Naive thymus-derived CD8-positive, alpha-beta T cell (primary cell): Measurements from ENCODE around the gene AP5M1. TPM values are rescaled to one million over a fixed set of nuclear protein-coding genes. Genes with fewer than 3 reads are reported as not detected.
"Not testable (repeated sequence)": the region's sequence is repeated elsewhere in the genome, so short reads cannot be mapped to it uniquely, and the experiment has no call there.

Source experiments
- ATAC-seq, 2 donors: fragments of 150-1000 bp; cut with Tn5 transposase in 1 of 2; sonication (Bioruptor Pico), chemical (Tn5 transposase) in 1 of 2; 1 replicate in 1 of 2; 2 replicates in 1 of 2; pipeline ENCODE4 v1.10.0; 2021; ENCODE audit warnings: mild to moderate bottlenecking in 2 of 2, moderate library complexity in 2 of 2
- POLR2A ChIA-PET: fragments of 350-600 bp; sonication (Branson Sonifier 250); formaldehyde crosslinking; loops from one replicate; lab custom pipeline; 2021; ENCODE audit warnings: antibody characterized with exemption; lab: Charles Lee
- DNase-seq, 10 donors: peaks; one replicate each; pipeline versions ENCODE4 v3.0.0 to v3.0.0-alpha.2; 2020 to 2022
- H3K27ac Mint-ChIP-seq, 10 donors: one replicate each; pipeline ENCODE4 v1.8.0; 2020 to 2022; ENCODE audit warnings: mild to moderate bottlenecking in 10 of 10, mixed read lengths in 10 of 10, moderate library complexity in 4 of 10, inconsistent platforms in 1 of 10
- H3K27me3 Mint-ChIP-seq, 5 donors: one replicate each; pipeline ENCODE4 v1.8.0; 2021 to 2022; ENCODE audit warnings: mixed read lengths in 5 of 5
- H3K36me3 Mint-ChIP-seq, 3 donors: one replicate each; pipeline ENCODE4 v1.8.0; 2020 to 2022; ENCODE audit warnings: mixed read lengths in 3 of 3, mild to moderate bottlenecking in 2 of 3, inconsistent platforms in 1 of 3
- H3K4me1 Mint-ChIP-seq, 4 donors: one replicate each; pipeline ENCODE4 v1.8.0; 2021 to 2022; ENCODE audit warnings: mixed read lengths in 4 of 4
- H3K4me3 Mint-ChIP-seq, 10 donors: one replicate each; pipeline ENCODE4 v1.8.0; 2020 to 2022; ENCODE audit warnings: mild to moderate bottlenecking in 10 of 10, mixed read lengths in 10 of 10, moderate library complexity in 6 of 10, inconsistent platforms in 1 of 10
- H3K9me3 Mint-ChIP-seq, 9 donors: one replicate each; pipeline ENCODE4 v1.8.0; 2020 to 2022; ENCODE audit warnings: mixed read lengths in 9 of 9, mild to moderate bottlenecking in 3 of 9, inconsistent platforms in 1 of 9, moderate library complexity in 1 of 9
- polyA plus RNA-seq, 3 donors: library from polyadenylated mRNA; unstranded; fragments of 300-500 nt; fragmentation: Illumina TruSeq; gene quantifications; one replicate each; pipeline ENCODE4 v1.2.3, GENCODE V29; 2021
- total RNA-seq, 8 experiments: library from RNA in 2 of 8; stranded (reverse) in 2 of 8; gene quantifications; one replicate each; pipeline ENCODE4 v1.2.3 and lab custom pipeline; 2021 to 2026

Gene AP5M1
- total and polyA plus RNA-seq, 5 experiments from 2014 or later, result 33.1 to 74.5 (median 39.8) TPM

- H3K36me3 Mint-ChIP-seq, result peaks cover 0 to 22% (median 0%) of the 10 kb centered on the region in 3 donors
- H3K4me3 Mint-ChIP-seq, result no peak overlapping the region
- H3K27ac Mint-ChIP-seq, result peak overlapping the region in 1 of 10 donors; percentile 15
- DNase-seq (no peak), ATAC-seq (no peak)
- POLR2A ChIA-PET, result no interaction called here
- no peaks in the 10 kb centered on the region for H3K27me3 Mint-ChIP-seq
- no peaks in the 10 kb centered on the region for H3K9me3 Mint-ChIP-seq
- no peaks in the 10 kb centered on the region for H3K4me1 Mint-ChIP-seq
Measured at GRCh38 chr14:57295239-57295638, 26.5 kb downstream of the AP5M1 start.

GRCh38 chr14:57297852-57298251 lies 29.1 kb downstream of the AP5M1 start:
- POLR2A ChIA-PET, result no interaction called here
- H3K27me3 Mint-ChIP-seq, result no peaks in the 10 kb centered on the region
- peaks cover 0 to 5% (median 0%) of the 10 kb centered on the region in 3 donors for H3K36me3 Mint-ChIP-seq
- H3K9me3 Mint-ChIP-seq, result no peaks in the 10 kb centered on the region
- no peak overlapping the region for H3K4me3 Mint-ChIP-seq
- ATAC-seq, result no peak
- H3K4me1 Mint-ChIP-seq, result no peaks in the 10 kb centered on the region
- DNase-seq, result no peak
- no peak overlapping the region for H3K27ac Mint-ChIP-seq

GRCh38 chr14:57299511-57299910 lies 30.7 kb downstream of the AP5M1 start:
- Mint-ChIP-seq H3K27ac (peak overlapping the region in 2 of 10 donors; percentile 27 to 63), H3K4me3 (no peak overlapping the region), H3K4me1 (no peaks in the 10 kb centered on the region), H3K27me3 (peaks cover 0 to 5% (median 0%) of the 10 kb centered on the region in 5 donors), H3K36me3 (peaks cover 0 to 5% (median 0%) of the 10 kb centered on the region in 3 donors), H3K9me3 (no peaks in the 10 kb centered on the region)
- no peak for DNase-seq
- POLR2A ChIA-PET, result interaction anchor here (0.6 kb wide), 1 partner anchor 1794 kb away, joined by 3 read pairs; no protein-coding TSS in a partner anchor
- no peak for ATAC-seq

GRCh38 chr14:57302883-57303282 lies 34.1 kb downstream of the AP5M1 start:
- POLR2A ChIA-PET, result no interaction called here
- no peaks in the 10 kb centered on the region for H3K4me1 Mint-ChIP-seq
- no peaks in the 10 kb centered on the region for H3K9me3 Mint-ChIP-seq
- H3K27ac Mint-ChIP-seq, result no peak overlapping the region
- DNase-seq (no peak), ATAC-seq (no peak)
- no peak overlapping the region for H3K4me3 Mint-ChIP-seq
- no peaks in the 10 kb centered on the region for H3K36me3 Mint-ChIP-seq
- peaks cover 3 to 22% (median 13%) of the 10 kb centered on the region in 5 donors for H3K27me3 Mint-ChIP-seq

DNA sequence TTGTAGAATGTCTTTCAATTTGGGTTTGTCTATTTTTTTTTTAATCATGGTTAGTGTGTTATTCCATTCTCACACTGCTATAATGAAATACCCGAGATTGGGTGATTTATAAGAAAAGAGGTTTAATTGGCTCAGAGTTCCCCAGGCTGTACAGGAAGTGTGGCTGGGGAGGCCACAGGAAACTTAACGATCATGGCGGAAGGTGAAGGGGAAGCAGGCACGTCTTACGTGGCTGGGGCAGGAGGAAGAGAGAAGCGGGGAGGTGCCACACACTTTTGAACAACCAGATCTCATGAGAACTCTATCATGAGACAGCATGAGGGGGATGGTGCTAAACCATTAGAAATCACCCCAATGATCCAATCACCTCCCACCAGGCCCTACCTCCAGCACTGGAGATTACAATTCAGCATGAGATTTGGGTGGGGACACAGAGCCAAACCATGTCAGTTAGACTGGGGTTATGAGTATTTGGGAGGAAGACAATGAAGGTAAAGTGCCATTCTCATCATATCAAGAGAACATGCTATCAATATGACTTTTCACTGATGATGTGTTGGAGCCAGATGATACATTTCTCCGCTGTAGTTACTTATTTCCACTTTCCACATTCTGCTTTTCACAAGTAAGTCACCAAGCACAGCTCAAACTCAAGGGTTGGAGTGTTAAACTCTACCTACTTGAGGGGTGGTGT lies 45.8 kb downstream of the AP5M1 start:
- H3K36me3 Mint-ChIP-seq, result peaks cover 0 to 2% (median 1%) of the 10 kb centered on the region in 3 donors
- peaks cover 0 to 9% (median 2%) of the 10 kb centered on the region in 9 donors for H3K9me3 Mint-ChIP-seq
- H3K27me3 Mint-ChIP-seq, result peaks cover 0 to 13% (median 5%) of the 10 kb centered on the region in 5 donors
- H3K4me3 Mint-ChIP-seq, result no peak overlapping the region
- H3K27ac Mint-ChIP-seq, result peak overlapping the region in 1 of 10 donors; percentile 4
- ATAC-seq (no peak), DNase-seq (no peak)
- peaks cover 3 to 6% (median 4%) of the 10 kb centered on the region in 4 donors for H3K4me1 Mint-ChIP-seq
- POLR2A ChIA-PET, result interaction anchor here (0.6 kb wide), 1 partner anchor 132 kb away, joined by 3 read pairs; no protein-coding TSS in a partner anchor

- H3K27me3 Mint-ChIP-seq, result peaks cover 0 to 4% (median 2%) of the 10 kb centered on the region in 5 donors
- no peak overlapping the region for H3K27ac Mint-ChIP-seq
- ATAC-seq (peak; percentile 57 to 71), DNase-seq (peak; percentile 46 to 87 (median 69))
- H3K4me3 Mint-ChIP-seq, result no peak overlapping the region
- peaks cover 0 to 2% (median 1%) of the 10 kb centered on the region in 3 donors for H3K36me3 Mint-ChIP-seq
- H3K9me3 Mint-ChIP-seq, result peaks cover 0 to 9% (median 2%) of the 10 kb centered on the region in 9 donors
- POLR2A ChIA-PET, result no interaction called here
- peaks cover 3 to 6% (median 4%) of the 10 kb centered on the region in 4 donors for H3K4me1 Mint-ChIP-seq
Measured at GRCh38 chr14:57317248-57317833, 48.6 kb downstream of the AP5M1 start.

DNA sequence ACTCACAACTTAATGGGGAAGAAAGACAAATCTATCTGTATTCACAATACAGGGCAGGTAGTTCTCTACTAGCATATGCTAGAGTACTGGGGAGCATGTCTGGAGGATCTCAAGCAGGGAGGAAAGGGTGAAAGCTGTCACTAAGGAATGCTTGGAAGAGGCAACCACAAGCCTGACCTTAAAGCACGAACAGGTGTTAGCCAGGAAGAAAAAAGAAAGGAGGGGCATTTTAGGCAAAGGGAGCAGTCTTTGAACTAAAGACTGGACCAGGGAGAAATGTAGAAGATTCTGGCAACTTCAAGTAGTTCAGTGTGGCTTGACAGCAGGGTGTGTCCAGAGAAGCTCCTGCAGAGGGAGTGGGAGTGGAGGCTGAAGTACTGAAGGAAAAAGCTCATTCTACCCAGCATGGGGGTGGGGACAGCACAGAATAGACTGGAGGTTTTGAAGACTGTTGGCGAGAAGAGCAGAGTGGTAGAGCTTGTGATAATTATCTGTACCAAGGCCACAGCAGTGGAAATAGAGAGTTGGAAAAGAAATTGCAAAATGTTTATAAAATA lies 50.9 kb downstream of the AP5M1 start:
- Mint-ChIP-seq H3K27ac (no peak overlapping the region), H3K27me3 (peaks cover 0 to 10% (median 8%) of the 10 kb centered on the region in 5 donors), H3K9me3 (peaks cover 0 to 3% (median 0%) of the 10 kb centered on the region in 9 donors), H3K4me3 (no peak overlapping the region), H3K36me3 (no peaks in the 10 kb centered on the region), H3K4me1 (no peaks in the 10 kb centered on the region)
- DNase-seq (no peak), ATAC-seq (no peak)
- POLR2A ChIA-PET, result no interaction called here

DNA sequence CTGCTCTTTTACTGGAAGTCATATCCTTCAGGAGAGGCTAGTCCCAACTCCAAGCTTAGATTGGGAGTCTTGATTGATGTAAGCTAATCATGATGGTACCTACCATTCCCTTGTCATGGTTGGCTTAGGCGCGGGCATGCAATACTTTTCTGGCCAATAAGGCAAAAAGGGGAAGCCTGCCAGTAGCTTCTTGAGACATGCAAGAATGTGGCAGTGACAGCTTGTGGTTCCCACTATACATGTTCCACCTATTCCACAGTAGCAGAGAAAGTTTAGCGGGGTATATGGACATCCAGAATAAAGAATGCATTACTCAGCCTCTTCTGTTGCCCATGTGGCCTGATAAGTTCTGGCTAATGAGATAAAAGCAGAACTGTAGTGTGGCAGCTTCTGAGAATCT lies 55.0 kb downstream of the AP5M1 start:
- Mint-ChIP-seq H3K27ac (no peak overlapping the region), H3K27me3 (peaks cover 0 to 13% (median 7%) of the 10 kb centered on the region in 5 donors), H3K4me1 (no peaks in the 10 kb centered on the region), H3K9me3 (no peaks in the 10 kb centered on the region), H3K4me3 (no peak overlapping the region), H3K36me3 (no peaks in the 10 kb centered on the region)
- POLR2A ChIA-PET, result no interaction called here
- ATAC-seq (no peak), DNase-seq (no peak)

DNA sequence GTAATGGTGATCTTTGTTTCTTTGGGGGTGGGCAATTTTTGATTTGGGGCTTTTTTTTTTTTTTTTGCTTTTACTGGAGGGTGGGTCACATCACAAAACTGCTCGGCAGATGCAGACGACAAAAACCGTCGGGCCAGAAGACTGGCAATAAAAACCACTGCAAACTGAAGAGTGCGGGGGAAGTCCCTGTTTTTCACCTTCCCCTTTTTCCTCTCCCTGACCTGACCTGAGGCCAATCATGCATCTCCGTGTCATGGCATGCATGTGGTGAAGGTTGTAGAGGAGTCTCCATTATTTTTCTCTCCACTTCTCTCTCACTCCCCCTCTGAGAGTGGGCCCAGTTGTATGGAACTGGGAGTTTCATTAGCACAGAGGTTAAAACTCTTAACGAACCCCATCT lies 57.5 kb downstream of the AP5M1 start:
- DNase-seq (no peak), ATAC-seq (no peak)
- peaks cover 0 to 15% (median 11%) of the 10 kb centered on the region in 5 donors for H3K27me3 Mint-ChIP-seq
- peaks cover 0 to 3% (median 0%) of the 10 kb centered on the region in 9 donors for H3K9me3 Mint-ChIP-seq
- H3K27ac Mint-ChIP-seq, result no peak overlapping the region
- no peak overlapping the region for H3K4me3 Mint-ChIP-seq
- H3K4me1 Mint-ChIP-seq, result no peaks in the 10 kb centered on the region
- POLR2A ChIA-PET, result interaction anchor here (0.6 kb wide), 1 partner anchor 169 kb away, joined by 3 read pairs; no protein-coding TSS in a partner anchor
- H3K36me3 Mint-ChIP-seq, result no peaks in the 10 kb centered on the region

GRCh38 chr14:57329833-57330232 lies 61.1 kb downstream of the AP5M1 start:
- no peak overlapping the region for H3K27ac Mint-ChIP-seq
- peaks cover 1 to 23% (median 15%) of the 10 kb centered on the region in 9 donors for H3K9me3 Mint-ChIP-seq
- DNase-seq (no peak), ATAC-seq (no peak)
- H3K4me1 Mint-ChIP-seq, result no peaks in the 10 kb centered on the region
- peaks cover 2 to 9% (median 4%) of the 10 kb centered on the region in 3 donors for H3K36me3 Mint-ChIP-seq
- POLR2A ChIA-PET, result no interaction called here
- H3K4me3 Mint-ChIP-seq, result no peak overlapping the region
- H3K27me3 Mint-ChIP-seq, result peaks cover 0 to 7% (median 4%) of the 10 kb centered on the region in 5 donors

GRCh38 chr14:57332475-57332874 lies 63.7 kb downstream of the AP5M1 start:
- H3K36me3 Mint-ChIP-seq, result peaks cover 3 to 25% (median 9%) of the 10 kb centered on the region in 3 donors
- peaks cover 10 to 50% (median 32%) of the 10 kb centered on the region in 9 donors for H3K9me3 Mint-ChIP-seq
- H3K4me1 Mint-ChIP-seq, DNase-seq, POLR2A ChIA-PET, ATAC-seq, H3K27ac Mint-ChIP-seq, H3K4me3 Mint-ChIP-seq, H3K27me3 Mint-ChIP-seq: not testable (repeated sequence)

DNA sequence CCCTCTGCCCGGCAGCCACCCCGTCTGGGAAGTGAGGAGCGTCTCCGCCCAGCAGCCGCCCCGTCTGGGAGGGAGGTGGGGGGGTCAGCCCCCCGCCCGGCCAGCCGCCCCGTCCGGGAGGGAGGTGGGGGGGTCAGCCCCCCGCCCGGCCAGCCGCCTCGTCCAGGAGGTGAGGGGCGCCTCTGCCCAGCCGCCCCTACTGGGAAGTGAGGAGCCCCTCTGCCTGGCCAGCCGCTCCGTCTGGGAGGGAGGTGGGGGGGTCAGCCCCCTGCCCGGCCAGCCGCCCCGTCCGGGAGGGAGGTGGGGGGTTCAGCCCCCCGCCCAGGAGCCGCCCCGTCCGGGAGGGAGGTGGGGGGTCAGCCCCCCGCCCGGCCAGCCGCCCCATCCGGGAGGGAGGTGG lies 65.0 kb downstream of the AP5M1 start:
- H3K27me3 Mint-ChIP-seq, ATAC-seq, H3K4me1 Mint-ChIP-seq, POLR2A ChIA-PET, DNase-seq, H3K27ac Mint-ChIP-seq, H3K4me3 Mint-ChIP-seq: not testable (repeated sequence)
- Mint-ChIP-seq H3K36me3 (peaks cover 3 to 25% (median 9%) of the 10 kb centered on the region in 3 donors), H3K9me3 (peaks cover 10 to 50% (median 32%) of the 10 kb centered on the region in 9 donors)
